Uterus (tissue), 2 donors: ENCODE measurements around the gene SERPINB12.

ENCODE experiments used
- CTCF ChIP-seq, 4 experiments: fragments of 200-600 bp in 2 of 4; fragments of 450-650 bp in 2 of 4; sonication (generic) in 2 of 4; IDR thresholded peaks; one replicate each; pipeline ENCODE4 v1.5.1; 2016 to 2019; ENCODE audit warnings: antibody characterized with exemption in 4 of 4, mild to moderate bottlenecking in 2 of 4, moderate library complexity in 1 of 4
- POLR2A ChIP-seq, 2 donors: fragments of 450-650 bp; IDR thresholded peaks; one replicate each; pipeline ENCODE4 v1.6.1; 2016; ENCODE audit warnings: antibody characterized with exemption in 2 of 2, mild to moderate bottlenecking in 1 of 2, moderate library complexity in 1 of 2

DNA sequence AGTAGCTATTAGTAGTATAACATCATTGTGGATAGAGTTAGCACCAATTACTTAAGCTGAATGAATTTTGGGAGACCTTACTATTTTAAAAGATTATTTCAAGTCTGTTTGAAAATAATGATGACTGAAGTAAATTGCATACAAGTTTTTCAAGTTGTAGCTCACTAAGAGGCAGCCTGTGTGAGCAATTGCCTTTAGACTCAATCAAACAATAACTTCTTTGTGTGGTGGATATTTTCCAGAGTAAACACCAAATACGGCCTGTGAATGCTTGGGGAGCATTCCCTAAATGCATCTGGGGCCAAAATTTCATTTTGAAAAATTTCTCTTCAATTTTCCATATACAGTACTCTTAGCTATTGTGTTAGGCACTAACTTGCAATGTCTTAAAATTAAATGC lies 7.9 kb downstream of the SERPINB12 start:
- TF ChIP-seq CTCF (IDR thresholded peaks at IDR 0.05) (no peak), POLR2A (IDR thresholded peaks at IDR 0.05) (no peak)
